Motor neuron (in vitro differentiated cells): ENCODE data around the gene UBE2Q2. TPM values are rescaled to one million over a fixed set of nuclear protein-coding genes. Genes with fewer than 3 reads are reported as not detected.

Experiments used
- ATAC-seq, 8 experiments: fragments of 200-7000 bp; cut with Tn5 transposase; replicated peaks in 6 of 8; 2 replicates each; pipeline ENCODE4 v1.8.0; 2021; ENCODE audit warnings: mild to moderate bottlenecking in 8 of 8, moderate library complexity in 8 of 8
- H3K27ac ChIP-seq, 2 donors: fragments of 250-450 bp; sonication (Bioruptor Pico); 2 replicates each; pipeline ENCODE4 v1.9.0; 2021; ENCODE audit warnings: antibody characterized with exemption in 2 of 2, mild to moderate bottlenecking in 2 of 2, moderate library complexity in 1 of 2
- H3K4me1 ChIP-seq, 2 donors: fragments of 250-450 bp; sonication (Bioruptor Pico); replicated peaks in 1 of 2; 2 replicates each; pipeline ENCODE4 v1.6.1; 2021; ENCODE audit warnings: antibody characterized with exemption in 2 of 2, mild to moderate bottlenecking in 2 of 2, moderate library complexity in 1 of 2
- H3K4me3 ChIP-seq, 5 donors: fragments of 250-450 bp; sonication (Bioruptor Pico); 2 replicates each; pipeline ENCODE4 v1.9.0; 2021; ENCODE audit warnings: antibody characterized with exemption in 5 of 5, mild to moderate bottlenecking in 5 of 5, moderate library complexity in 4 of 5
- WGBS, 10 experiments: fragments of 450-650 bp; shearing (Covaris generic); methylation state at CpG; one replicate each; pipeline ENCODE4 v1.0.0; 2022; 5-methylcytosine and 5-hydroxymethylcytosine counted together
- in situ Hi-C, 9 experiments: fragments of 400-800 bp; cut with MboI; loops; one replicate each; pipeline ENCODE4 v1.15.0; 2021; ENCODE audit warnings: low sequenced_read_pairs in 9 of 9, low pct_unique_long_range_greater_than_20kb in 2 of 9; ENCODE audit not compliant: unreplicated experiment in 9 of 9
- total RNA-seq, 8 experiments: library from RNA; unstranded; fragments of 300-600 nt; gene quantifications; 2 replicates each; pipeline versions ENCODE4 v1.2.3 to v1.2.4, GENCODE V29; 2022

Gene UBE2Q2
- total RNA-seq, 8 experiments from 2014 or later, result 16.5 to 44.1 (median 31.9) TPM

- ATAC-seq, result no peak
- WGBS, 10 experiments, result 88 to 100% (median 98%) methylated on average over 2 to 4 of the region's 4 CpGs; no CpG with 5 or more reads in 3 of the 10 experiments
- Histone ChIP-seq H3K27ac (no peak overlapping the region), H3K4me3 (no peak overlapping the region), H3K4me1 (no peaks in the 10 kb centered on the region)
- in situ Hi-C loops, result no loop called here
Measured at GRCh38 chr15:75923756-75924155, 80.5 kb downstream of the UBE2Q2 start.

DNA sequence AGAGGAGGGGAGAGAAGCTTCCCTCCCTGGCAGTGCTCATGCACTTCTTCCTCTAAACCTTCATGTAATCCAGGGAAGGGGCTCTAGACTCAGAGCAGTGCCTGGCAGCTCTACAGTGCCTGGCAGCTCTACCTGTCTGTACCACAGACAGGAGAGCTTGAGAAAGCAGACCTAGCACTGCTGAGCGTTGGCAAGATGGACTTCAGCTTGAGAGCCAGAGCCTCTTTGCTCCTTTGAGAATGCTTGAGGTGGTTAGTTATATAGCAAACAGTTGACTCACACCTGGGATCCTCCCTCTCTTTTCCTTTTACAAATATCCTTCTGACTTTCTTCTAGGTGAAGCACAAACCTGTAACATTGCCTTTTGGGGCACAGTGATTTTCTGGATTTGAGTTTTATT, 81.3 kb downstream of the UBE2Q2 start:
- Histone ChIP-seq H3K4me1 (no peaks in the 10 kb centered on the region), H3K4me3 (no peak overlapping the region), H3K27ac (no peak overlapping the region)
- no peak for ATAC-seq
- in situ Hi-C loops, result no loop called here
- WGBS, 10 experiments, result 83 to 100% (median 100%) methylated on average over 1 of the region's 1 CpG; no CpG with 5 or more reads in 7 of the 10 experiments

GRCh38 chr15:75925440-75925839, 82.2 kb downstream of the UBE2Q2 start:
- no peaks in the 10 kb centered on the region for H3K4me1 ChIP-seq
- no peak overlapping the region for H3K4me3 ChIP-seq
- H3K27ac ChIP-seq, result no peak overlapping the region
- WGBS, 10 experiments, result 83 to 100% (median 92%) methylated on average over 1 to 2 of the region's 2 CpGs; no CpG with 5 or more reads in 1 of the 10 experiments
- ATAC-seq, result no peak
- in situ Hi-C loops, result no loop called here

GRCh38 chr15:75926931-75927330, 83.7 kb downstream of the UBE2Q2 start:
- Histone ChIP-seq H3K4me1 (no peaks in the 10 kb centered on the region), H3K4me3 (no peak overlapping the region), H3K27ac (no peak overlapping the region)
- in situ Hi-C loops, result no loop called here
- ATAC-seq, result no peak
- WGBS, 10 experiments, result 42 to 100% (median 90%) methylated on average over 1 to 3 of the region's 3 CpGs; no CpG with 5 or more reads in 3 of the 10 experiments

GRCh38 chr15:75927601-75928000, 84.4 kb downstream of the UBE2Q2 start:
- Histone ChIP-seq H3K4me1 (no peaks in the 10 kb centered on the region), H3K27ac (no peak overlapping the region), H3K4me3 (no peak overlapping the region)
- 80 to 100% (median 89%) methylated on average over 1 to 4 of the region's 4 CpGs; no CpG with 5 or more reads in 3 of the 10 experiments for WGBS, 10 experiments
- ATAC-seq, result no peak
- in situ Hi-C loops, result no loop called here

GRCh38 chr15:75928680-75929608, 85.7 kb downstream of the UBE2Q2 start:
- ATAC-seq, result peak in 2 of 8 experiments; percentile 38 to 42
- 52 to 93% (median 73%) methylated on average over 2 to 8 of the region's 9 CpGs for WGBS, 10 experiments
- no peaks in the 10 kb centered on the region for H3K4me1 ChIP-seq
- H3K27ac ChIP-seq, result no peak overlapping the region
- in situ Hi-C loops, result no loop called here
- no peak overlapping the region for H3K4me3 ChIP-seq

DNA sequence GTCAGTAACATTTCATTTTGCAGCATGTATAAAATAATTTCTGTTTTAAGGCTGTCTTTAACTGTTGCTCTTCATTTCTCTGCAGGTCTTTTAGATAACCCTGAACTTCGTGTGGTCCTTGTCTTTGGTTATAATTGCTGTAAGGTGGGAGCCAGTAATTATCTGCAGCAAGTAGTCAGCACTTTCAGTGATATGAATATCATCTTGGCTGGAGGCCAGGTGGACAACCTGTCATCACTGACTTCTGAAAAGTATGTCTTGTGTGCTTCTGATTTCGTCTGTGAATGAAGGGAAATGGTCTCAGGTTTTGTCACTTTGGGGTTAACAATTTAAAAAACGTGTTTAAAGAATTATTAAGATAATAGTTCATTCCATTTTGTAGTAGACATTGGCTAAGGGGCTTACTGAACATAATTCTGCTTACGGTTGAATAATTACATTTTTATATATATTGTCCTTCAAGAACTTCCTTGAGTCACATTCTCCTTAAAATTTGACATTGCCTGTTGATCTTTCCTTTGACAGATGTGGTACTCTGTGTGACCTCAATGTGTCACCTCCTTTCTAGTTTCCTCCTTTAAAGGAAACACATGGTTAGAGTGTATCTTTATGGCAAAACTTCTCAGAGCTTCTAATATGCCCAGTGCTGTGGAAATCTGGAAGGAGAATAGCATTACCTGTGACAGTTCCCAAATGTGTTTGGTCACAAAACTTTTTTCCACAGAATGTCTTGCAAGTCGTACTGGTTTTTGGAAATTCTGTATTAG, 86.7 kb downstream of the UBE2Q2 start:
- Histone ChIP-seq H3K4me1 (no peaks in the 10 kb centered on the region), H3K27ac (no peak overlapping the region), H3K4me3 (no peak overlapping the region)
- in situ Hi-C loops, result no loop called here
- no peak for ATAC-seq
- WGBS, 10 experiments, result 58 to 100% (median 79%) methylated on average over 2 to 5 of the region's 5 CpGs

DNA sequence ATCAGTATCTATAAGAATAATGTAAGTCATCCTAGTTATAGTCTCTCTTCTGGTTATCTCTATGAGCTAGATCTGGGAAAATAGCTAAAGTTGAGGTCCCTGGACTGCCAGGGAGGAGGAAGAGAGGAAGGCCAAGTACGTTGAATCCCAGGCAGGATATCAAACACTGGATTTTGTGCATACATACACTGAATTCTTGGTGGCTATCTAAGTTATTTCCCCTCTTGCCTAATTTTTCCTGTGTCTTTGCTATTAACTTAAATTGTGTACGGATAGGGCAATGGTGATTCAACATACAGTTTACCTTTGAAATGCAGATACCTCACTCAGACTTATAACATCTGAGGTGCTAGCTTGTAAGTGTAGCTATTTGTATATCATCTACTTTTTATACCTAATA, 87.6 kb downstream of the UBE2Q2 start:
- in situ Hi-C loops, result no loop called here
- Histone ChIP-seq H3K4me3 (no peak overlapping the region), H3K4me1 (no peaks in the 10 kb centered on the region), H3K27ac (no peak overlapping the region)
- WGBS, 10 experiments, result 86 to 100% (median 100%) methylated on average over 1 to 2 of the region's 2 CpGs; no CpG with 5 or more reads in 2 of the 10 experiments
- ATAC-seq, result no peak

DNA sequence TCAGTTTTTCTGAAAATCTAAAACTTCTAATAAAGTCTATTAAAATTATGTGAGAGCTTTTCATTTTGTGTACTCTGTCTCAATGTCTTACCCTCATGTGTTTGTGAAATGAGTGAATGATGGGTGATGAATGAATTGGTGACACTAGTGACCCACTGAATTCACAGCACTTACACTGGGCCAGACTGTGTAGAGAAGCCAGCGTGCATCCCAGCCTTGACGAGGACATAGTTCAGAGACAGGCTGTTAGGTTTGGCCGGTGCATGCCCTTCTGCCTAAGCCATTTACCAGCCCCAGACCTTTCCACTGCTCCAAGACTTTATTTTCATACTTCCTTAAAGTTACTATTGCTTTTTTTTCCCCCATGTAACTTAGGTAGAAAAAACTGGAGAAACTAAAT, 99.2 kb downstream of the UBE2Q2 start:
- no peak for ATAC-seq

DNA sequence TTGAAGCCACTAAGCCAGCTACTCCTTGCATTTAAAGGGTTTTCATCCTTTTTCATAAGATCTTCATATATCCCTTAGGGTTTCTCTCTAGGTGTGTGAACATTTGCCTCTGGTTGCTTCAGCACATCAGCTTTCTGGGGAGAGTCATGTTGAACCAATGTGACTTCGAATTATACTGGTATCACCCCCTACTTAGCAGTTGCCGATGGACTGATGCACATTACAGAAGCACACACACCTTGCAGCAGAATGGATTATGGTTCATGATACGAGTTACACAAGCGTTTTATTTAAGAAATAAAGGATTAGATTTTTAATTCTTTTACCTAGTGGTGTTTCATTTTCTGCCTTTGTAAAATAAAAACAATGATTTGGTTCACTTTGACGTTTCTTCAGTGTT, 100.0 kb downstream of the UBE2Q2 start:
- no peaks in the 10 kb centered on the region for H3K4me1 ChIP-seq
- no peak for ATAC-seq
- in situ Hi-C loops, result no loop called here
- H3K27ac ChIP-seq, result no peak overlapping the region
- 60 to 100% (median 83%) methylated on average over 1 to 5 of the region's 5 CpGs; no CpG with 5 or more reads in 1 of the 10 experiments for WGBS, 10 experiments
- no peak overlapping the region for H3K4me3 ChIP-seq

More for the DNA sequence above, 99.2 kb downstream of the UBE2Q2 start:
- WGBS, 10 experiments, result 20 to 83% (median 70%) methylated on average over 1 to 3 of the region's 3 CpGs; no CpG with 5 or more reads in 4 of the 10 experiments
- Histone ChIP-seq H3K4me1 (no peaks in the 10 kb centered on the region), H3K27ac (no peak overlapping the region), H3K4me3 (no peak overlapping the region)
- in situ Hi-C loops, result no loop called here

- ATAC-seq, result peak in 1 of 8 experiments; percentile 17
- Histone ChIP-seq H3K4me1 (no peaks in the 10 kb centered on the region), H3K4me3 (no peak overlapping the region), H3K27ac (no peak overlapping the region)
- in situ Hi-C loops, result no loop called here
- 60 to 100% (median 80%) methylated on average over 1 of the region's 1 CpG; no CpG with 5 or more reads in 7 of the 10 experiments for WGBS, 10 experiments
Measured at GRCh38 chr15:75943713-75944215, 100.5 kb downstream of the UBE2Q2 start.

DNA sequence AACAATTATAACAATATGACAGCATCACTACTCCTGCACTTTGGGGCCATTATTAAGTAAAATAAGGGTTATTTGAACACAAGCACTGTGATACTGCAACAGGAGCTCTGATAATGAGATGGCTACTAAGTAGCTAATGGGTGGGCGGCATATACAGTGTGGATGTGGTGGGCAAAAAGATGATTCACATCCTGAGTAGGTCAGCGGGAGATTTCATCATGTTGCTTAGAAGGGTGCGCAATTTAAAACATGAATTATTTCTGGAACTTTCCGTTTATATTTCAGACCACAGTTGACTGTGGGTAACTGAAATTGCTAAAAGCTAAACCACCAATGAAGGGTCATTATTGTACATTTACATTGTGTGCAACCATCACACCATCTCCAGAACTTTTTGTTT, 102.7 kb downstream of the UBE2Q2 start:
- 17 to 100% (median 74%) methylated on average over 2 to 4 of the region's 4 CpGs; no CpG with 5 or more reads in 4 of the 10 experiments for WGBS, 10 experiments
- Histone ChIP-seq H3K4me3 (no peak overlapping the region), H3K4me1 (no peaks in the 10 kb centered on the region), H3K27ac (no peak overlapping the region)
- in situ Hi-C loops, result no loop called here
- peak in 1 of 8 experiments; percentile 41 for ATAC-seq

DNA sequence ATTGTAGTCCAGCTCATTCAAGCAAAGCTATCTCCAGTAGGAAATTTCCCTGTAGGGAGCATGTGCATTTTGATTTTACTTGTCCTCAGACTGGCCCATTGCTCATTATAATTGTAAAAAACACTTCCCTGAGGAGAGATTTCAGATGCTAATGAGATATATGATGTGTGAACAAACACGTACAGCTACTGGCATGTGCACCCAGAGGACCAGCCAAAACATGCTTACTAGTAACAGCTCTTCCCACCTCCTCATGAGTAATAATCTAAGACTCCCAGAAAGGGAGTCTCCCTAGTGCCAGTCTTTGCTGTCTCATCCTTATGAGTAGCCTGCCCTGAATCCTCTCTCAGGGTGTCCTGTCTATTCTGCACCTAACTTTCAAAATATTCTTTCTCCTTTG, 103.8 kb downstream of the UBE2Q2 start:
- Histone ChIP-seq H3K4me3 (no peak overlapping the region), H3K4me1 (no peaks in the 10 kb centered on the region), H3K27ac (no peak overlapping the region)
- in situ Hi-C loops, result no loop called here
- WGBS, 10 experiments, result 0 to 80% (median 0%) methylated on average over 1 of the region's 1 CpG; no CpG with 5 or more reads in 3 of the 10 experiments
- peak in 6 of 8 experiments; percentile 50 to 98 (median 79) for ATAC-seq
